ENCODE results near the gene PCGF3.
"Not testable (repeated sequence)": the region's sequence is repeated elsewhere in the genome, so short reads cannot be mapped to it uniquely, and the experiment has no call there.

PCGF3 gene

DNA sequence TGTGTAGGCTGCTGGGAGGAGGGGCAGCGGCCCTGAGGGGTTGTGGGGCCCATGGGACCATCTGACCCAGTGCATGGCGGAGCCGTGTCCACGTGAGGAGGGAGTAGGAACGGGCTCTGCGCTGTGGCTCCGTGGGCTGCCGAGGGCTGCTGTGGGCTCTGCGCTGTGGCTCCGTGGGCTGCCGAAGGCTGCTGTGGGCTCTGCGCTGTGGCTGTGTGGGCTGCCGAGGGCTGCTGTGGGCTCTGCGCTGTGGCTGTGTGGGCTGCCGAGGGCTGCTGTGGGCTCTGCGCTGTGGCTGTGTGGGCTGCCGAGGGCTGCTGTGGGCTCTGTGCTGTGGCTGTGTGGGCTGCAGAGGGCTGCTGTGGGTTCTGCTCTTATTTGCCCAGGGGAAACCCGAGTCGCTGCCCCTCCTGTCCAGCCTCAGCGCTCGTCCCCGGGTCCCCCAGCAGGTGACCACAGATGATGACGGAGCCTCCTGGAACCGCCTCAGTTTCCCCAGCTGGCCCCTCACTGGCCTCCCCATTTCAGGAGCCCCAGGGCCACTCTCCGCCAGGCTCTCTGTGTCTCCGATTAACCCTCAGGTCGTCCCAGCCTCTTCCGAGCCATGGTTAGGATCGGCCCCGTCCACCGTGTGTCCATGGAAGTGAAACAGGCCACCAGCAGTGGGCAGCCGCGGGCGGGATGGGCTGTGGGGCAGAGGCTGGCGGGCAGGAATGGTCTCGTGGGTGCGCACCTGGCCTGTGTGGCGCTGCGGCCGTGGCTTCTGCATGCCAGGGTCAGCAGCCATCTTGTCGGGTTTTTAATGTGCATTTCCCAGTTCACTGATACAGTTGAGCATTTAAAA, 20.0 kb downstream of the PCGF3 start:
- DNase-seq, result no peak

DNA sequence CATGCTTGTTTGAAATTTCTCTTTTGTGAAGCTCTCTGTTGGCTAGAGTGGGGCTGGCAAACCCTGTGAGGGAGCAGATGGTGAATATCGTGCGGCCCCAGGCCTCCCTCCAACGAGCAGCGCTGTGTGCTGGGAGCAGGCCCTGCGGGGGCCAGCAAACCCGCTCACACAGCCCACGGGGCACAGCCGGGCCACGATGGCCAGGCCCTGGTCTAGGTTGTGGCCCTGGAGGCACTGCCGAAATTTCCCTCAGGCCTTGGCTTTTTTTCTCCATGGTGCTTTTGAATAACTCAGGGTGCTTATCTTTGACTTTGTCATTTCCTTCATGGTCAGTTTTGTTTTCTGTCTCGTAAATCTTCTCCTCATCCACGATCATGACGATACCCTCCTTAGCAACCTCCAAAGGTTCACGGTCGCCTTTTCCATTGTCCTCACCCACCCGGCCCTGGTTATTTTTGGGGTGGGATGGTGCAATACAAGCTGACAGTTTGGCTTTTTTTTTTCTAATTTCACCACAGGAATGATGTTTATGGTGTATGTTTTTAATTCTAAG, 20.7 kb downstream of the PCGF3 start:
- DNase-seq, result no peak

DNA sequence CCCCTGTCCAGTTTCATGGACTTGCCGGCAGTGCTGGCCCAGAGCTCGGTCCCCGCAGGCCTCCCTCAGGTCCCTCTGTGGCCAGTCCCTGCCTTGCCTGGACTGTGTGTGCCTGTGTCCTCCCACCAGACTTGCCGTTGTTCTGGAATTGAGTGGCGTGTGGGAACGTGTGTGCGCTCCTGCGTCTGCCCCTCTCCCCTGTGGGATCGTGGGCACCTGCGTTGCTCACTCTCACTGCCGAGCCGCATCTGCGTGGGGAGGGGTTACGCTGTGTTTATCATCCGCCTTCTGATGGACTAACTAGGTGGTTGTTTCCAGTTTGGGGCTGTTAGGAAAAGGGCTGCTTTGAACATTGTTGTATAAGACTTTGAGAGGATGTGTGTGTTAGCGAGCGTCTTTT, 21.2 kb downstream of the PCGF3 start:
- no peak for DNase-seq

DNA sequence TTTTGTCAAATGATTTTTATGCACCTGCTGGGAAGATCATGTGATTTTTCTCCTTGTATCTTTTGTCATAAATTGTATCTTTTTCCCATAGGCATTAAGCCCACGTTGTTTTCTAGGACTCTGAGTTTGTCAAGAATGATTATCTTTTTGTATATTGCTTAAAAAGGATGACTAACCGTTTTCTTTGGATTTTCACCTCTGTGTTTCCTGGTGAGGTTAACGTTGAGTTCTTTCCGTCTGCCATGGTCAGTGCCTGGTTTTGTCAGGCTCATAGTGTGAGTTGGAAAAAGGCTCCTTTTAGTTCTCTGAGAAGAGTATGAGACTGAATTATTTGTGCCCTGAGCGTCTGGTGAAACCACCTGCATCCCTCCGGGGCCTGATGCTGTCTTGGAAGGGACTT, 21.9 kb downstream of the PCGF3 start:
- DNase-seq, result no peak

DNA sequence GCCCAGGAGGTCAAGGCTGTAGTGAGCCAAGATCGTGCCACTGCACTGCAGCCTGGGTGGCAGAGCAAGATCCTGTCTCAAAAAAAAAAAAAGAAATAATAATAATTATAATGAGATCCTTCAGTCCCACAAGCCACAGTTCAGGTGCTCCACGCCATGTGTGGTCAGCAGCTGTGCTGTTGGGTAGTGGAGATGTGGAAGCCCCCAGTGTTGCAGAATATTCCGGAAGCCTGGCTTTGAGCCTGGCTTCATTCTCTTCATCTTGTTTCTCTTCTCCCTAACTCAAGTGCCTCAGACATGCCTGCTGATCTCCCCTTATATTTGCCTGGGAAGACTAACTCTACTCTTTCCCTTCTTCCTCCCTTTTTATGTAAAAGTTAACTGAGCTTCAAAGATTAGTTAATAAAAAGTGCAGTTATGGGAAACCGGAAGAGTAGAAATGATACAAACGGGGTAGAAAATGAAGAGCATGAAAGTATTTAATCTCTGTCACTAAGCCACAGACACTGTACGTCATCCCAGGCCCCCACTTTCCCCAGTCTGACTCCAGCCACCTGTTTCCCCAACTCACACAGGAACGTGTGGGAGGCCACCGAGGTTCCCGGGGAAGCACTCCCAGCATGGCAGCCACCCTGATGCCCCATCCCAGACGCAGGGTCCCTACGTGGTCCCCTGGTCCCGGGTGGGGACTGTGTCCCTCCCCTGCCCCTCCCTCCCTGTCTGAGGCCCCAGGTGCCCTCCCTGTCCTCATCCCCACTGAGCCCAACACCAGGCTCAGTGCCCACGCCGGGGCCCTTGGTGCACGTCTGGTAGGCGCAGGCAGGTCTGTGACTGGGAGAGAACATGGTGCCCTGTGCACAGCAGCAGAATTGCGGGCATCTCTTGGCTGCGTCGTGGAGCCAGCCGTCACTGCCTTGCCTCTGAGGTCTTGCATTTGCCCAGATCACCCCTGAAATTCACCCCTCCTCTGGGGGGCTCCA, 24.0 kb downstream of the PCGF3 start:
- no peak for DNase-seq

DNA sequence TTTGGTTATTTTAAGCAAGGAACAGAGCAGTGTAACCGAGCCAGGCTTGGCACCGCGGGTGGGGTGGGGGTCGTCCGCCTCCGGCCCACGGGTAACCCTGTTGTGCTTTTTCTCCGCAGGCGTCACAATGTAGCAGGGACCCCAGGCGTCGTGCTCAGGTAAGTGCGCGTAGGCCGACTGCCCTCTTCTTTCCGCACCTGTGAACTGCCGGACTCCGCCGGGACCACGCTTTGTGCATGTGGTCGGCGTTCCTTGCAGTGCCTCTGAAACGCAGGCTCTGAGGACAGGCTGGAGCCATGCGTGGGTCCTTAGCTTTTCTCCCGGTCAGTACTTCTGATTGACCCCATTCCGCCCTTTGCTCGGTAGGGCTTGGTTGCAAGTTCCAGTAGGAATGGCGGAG, 24.9 kb downstream of the PCGF3 start:
- no peak for DNase-seq

DNA sequence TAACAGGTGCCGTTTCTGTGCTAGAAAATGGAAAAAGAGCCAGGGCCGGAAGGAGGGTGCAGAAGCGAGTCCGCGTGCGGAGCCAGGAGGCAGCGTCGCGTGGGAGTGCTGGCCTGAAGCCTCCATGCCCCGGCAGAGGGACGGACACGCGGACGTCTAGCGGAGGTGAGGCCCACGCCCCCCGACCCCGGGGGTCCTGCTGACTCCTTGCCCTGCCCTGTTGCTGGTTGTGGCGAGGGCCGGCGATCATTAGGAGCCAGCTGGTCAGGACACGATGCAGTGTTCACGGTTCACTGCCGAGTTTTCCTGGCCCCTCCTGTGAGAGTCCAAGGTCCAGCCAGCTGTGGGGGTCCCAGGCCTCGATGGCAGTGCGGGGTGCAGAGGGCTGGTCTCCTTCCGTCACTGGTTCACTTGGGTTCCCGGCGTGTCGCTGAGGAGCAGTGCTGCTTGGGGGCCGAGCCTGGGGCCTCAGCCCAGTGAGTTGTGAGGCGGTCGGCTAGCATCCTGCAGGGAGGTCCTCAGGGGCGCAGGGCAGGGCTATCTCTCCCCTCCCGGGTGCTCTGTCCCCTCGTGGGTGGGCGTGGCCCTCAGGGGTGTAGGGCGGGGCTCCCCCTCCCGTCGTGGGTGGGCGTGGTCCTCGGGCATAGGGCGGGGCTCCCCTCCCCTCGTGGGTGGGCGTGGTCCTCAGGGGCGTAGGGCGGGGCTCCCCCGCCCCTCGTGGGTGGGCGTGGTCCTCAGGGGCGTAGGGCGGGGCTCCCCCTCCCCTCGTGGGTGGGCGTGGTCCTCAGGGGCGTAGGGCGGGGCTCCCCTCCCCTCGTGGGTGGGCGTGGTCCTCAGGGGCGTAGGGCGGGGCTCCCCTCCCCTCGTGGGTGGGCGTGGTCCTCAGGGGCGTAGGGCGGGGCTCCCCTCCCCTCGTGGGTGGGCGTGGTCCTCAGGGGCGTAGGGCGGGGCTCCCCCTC, 25.6 kb downstream of the PCGF3 start:
- DNase-seq, result not testable (repeated sequence)

DNA sequence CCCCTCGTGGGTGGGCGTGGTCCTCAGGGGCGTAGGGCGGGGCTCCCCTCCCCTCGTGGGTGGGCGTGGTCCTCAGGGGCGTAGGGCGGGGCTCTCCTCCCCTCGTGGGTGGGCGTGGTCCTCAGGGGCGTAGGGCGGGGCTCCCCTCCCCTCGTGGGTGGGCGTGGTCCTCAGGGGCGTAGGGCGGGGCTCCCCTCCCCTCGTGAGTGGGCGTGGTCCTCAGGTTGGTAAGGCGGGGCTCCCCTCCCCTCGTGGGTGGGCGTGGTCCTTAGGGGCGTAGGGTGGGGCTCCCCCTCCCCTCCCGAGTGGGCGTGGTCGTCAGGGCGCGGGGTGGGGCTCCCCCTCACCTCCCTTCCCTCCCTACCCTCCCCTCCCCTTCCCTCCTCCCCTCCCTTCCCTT, 26.3 kb downstream of the PCGF3 start:
- not testable (repeated sequence) for DNase-seq

DNA sequence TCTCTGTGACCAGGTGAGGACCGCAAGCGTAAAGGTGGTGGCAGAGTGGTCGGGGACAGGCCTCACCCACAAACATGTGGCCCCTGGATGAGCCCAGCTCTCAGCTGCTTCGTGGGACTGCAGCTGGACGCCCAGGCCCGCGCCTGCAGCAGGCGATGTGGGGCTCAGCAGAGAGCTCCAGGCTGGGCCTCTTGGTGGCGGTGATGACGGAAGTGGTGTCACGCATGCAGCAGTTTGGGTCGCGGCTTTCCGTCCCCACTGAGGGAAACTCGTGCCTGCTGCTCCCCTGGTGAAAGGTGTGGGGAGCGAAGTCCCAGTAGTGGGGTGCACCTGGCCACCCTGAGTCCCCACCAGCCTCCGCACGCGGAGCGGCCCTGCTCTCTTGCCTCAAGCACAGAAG, 26.9 kb downstream of the PCGF3 start:
- no peak for DNase-seq

DNA sequence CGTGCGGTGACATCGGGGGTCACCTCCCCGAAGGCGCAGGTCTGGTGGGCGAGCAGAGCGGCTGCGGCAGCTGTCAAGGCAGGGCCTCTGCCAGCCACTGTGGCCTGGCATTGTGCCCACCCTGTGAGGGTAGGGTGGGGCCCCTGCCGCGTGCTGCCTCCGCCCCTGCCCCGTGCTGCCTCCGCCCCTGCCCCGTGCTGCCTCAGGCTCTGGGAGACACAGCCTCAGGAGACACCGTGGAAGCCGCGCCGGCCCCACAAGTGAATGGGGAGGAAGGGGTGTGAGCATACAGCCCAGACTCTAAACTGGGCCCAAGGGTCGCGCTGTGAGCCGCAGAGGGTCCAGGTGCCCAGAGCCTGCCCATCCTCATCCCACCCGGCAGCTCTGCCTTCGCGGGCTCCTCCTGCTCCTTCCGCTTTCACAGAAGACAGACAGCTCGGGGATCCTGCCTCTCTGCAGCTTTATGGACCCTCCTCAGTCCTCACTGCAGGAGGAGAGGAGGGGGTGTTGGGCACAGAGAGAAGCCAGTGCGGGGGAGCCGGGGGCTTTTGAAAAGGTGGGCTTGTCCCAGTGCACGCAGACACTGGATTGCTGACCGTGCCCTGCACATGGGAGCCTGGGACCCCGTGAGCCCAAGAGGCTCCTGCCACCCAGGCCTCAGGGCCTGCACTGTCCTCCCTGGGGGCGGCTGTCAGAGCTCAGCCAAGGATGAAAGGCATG, 27.4 kb downstream of the PCGF3 start:
- no peak for DNase-seq

DNA sequence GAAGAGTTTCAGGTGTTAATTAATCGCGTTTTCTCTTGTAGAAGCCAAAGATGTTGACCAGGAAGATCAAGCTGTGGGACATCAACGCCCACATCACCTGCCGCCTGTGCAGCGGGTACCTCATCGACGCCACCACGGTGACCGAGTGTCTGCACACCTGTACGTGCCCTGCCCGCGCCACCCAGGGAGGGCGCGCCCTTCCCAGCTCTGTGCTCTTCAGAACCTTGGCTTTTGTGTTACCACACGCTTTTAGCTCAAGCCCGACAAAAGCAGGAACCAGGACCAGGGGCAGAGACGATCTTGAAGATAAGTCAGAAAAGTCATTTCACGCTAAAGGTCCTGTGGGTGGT, 28.0 kb downstream of the PCGF3 start:
- no peak for DNase-seq

DNA sequence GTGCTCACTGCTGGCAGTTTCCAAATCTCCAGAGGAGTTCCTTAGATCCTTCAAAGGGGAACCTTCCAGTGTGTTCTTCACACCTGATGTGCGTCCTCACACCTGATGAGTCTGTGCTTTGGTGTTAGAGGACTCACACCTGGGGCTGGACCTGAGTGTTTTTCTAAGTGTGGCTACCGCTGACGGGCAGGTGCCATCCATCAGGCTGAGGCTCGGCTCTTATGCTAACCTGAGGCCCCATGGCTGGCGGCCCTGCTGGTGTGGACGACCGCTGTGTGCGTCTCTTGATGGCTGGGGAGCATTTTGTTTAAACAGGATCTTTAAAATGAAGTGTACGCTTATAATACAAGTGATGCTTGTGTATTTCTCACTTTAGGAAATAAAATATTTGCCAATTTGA, 28.4 kb downstream of the PCGF3 start:
- no peak for DNase-seq

DNA sequence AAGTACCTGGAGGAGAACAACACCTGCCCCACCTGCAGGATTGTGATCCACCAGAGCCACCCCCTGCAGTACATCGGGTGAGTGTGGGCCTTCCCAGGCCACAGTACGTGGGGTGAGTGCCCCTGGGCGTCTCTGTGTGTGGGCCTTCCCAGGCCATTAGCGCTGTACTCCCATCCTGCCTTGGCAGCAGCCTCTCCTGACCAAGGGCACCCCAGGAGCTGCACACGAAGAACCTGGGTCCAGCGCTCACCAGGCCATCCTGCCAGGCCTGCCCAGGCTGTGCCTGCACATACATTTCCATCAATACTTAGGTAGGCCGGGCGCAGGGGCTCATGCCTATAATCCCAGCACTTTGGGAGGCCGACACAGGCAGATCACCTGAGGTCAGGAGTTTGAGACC, 29.3 kb downstream of the PCGF3 start:
- DNase-seq, result no peak

DNA sequence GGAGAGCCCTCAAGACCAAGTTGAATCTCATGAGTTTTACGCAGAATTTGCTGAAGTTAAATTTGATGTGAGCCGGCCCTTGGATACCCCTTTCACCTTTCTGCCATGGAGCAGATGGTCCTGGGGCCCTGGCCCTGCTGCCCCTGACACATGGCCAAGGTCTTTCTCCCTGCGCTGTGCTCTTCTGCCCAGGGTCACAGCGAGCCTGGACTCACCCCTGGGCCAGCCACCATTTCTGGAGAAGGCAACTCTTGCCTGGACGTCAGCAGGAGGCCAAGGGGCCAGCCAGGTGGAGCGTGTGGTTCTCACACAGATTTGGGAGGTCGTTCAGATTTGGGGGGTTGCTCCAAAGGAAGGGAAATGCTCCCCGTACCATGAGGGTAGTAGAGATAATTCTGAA, 30.0 kb downstream of the PCGF3 start:
- DNase-seq, result no peak

DNA sequence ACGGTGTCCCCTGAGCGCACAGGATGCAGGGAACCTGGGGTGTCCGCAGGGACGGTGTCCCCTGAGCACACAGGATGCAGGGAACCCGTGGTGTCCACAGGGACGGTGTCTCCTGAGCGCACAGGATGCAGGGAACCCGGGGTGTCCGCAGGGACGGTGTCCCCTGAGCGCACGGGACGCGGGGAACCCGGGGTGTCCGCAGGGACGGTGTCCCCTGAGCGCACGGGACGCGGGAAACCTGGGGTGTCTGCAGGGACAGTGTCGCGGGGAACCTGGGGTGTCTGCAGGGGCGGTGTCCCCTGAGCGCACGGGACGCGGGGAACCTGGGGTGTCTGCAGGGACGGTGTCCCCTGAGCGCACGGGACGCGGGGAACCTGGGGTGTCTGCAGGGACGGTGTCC, 30.9 kb downstream of the PCGF3 start:
- not testable (repeated sequence) for DNase-seq

DNA sequence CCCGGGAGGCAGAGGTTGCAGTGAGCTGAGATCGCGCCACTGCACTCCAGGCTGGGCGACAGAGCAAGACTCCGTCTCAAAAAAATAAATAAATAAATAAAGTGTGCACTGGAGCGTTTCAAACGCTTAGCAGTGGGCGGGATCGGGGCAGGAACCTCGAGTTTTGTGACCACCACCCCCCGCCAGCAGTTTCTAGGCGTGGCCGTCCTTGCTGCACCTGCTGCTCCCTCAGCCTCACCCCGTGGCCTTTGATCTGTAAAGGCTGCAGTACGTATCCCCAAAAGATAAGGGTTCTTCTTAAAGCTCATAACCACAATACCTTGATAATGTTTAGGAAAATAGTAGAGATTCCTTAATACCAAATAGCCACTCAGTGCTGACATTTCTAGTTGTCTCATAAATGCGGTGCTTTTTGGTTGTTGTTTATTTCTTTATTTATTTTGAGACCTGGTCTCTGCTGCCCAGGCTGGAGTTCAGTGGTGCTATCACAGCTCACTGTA, 33.2 kb downstream of the PCGF3 start:
- DNase-seq, result no peak

DNA sequence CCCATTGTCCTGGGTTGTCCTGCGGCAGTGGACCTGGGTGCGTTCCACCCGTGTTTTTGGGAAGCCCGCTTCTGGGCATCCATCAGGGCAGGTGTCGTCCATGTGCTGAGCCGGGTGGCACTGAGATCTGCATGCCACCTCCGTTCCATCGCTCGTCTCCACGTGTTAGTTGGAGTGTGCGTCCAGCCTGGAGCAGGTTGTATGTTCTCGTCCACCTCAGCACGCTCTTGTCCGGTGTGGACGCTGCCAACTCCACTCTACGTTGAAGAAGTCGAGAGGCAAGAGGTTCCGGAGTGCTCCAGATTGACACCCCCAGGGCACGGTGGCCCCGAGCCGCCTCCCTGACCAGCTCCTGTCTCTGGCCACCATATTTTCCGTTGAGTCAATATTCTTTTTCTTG, 33.9 kb downstream of the PCGF3 start:
- no peak for DNase-seq

DNA sequence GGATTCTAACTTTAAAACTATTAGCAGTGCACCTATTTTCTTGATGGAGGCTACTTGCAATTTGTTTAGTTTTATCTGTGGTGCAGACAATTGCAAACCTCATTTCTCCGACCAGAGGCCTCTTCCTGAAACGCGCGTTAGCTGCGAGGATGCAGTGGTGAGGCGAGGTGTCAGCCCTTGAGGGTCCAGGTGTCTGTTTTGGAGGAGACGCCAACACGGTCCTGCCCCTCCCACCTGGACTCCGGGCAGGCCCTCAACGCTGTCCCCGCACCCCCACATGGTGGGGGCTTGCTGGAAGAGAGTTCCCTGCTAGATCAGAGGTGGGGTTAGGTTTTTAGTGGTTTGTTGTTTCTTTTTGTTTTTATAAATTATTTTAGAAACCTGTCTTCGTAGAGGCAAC, 34.4 kb downstream of the PCGF3 start:
- no peak for DNase-seq

DNA sequence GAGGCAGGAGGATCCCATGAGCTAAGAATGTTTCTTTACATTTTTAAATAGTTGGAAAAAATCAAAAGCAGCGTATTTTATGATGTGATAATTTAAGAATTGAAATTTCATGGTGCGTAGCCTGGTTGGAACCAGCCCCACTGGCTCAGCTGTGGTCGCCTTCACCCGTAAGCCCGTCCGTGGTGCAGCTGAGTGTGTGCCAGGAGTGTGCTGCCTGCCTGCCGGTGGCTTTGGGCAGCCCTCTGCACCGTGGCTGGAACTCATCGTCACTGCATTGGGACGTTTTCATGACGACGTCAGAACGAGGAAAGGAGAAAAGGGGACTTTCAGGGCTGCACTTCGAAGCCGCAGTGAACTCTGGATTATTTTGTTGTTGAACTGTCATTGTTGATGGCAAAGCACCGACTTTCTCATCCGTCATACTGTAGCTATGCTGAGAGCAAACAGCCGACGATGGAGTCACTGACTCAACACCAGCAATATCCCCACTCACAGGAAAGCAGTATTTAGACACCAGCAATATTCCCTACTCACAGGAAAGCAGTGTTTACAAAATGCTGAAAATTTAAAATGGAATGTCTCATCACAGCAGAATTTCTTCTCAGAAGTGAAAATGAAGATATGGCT, 35.1 kb downstream of the PCGF3 start:
- no peak for DNase-seq

DNA sequence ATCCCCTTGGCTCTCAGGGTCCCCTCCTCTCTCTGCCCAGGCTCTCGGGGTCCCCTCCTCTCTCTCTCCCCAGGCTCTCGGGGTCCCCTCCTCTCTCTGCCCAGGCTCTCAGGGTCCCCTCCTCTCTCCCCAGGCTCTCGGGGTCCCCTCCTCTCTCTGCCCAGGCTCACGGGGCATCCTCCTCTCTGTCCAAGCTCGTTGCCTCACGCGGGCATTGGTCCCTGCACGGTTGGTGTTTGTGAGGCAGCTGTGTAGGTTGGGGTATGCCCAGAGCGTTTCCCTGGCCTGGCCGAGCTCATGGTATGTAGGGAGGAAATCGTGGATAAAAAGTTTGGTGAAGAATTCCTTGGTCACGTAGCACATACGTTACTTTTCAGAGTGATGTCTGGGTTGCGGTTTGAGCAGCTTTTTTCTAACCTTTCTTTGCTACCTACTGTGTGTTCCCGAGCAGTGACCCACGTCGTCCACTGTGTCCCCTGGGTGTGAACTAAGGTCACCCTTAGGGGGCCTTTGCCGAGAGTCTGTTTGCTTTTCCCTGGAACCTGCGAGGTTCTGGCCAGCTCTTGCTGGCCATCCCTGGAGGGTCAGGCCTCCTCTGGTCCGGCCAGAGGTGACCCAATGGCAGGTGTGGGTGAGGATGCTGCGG, 36.6 kb downstream of the PCGF3 start:
- no peak for DNase-seq
